Adrenal gland (tissue), 5 donors: ENCODE data around the gene CMKLR1.

ENCODE experiments used
- CTCF ChIP-seq, 6 experiments: fragments of 450-650 bp in 4 of 6; fragments of 200-600 bp in 2 of 6; sonication (generic) in 1 of 6; IDR thresholded peaks; 1 replicate in 5 of 6; 2 replicates in 1 of 6; pipeline versions ENCODE4 v1.5.1 to v1.8.0; 2016 to 2021; ENCODE audit warnings: antibody characterized with exemption in 6 of 6, mild to moderate bottlenecking in 2 of 6, moderate library complexity in 1 of 6
- POLR2A ChIP-seq, 2 donors: fragments of 450-650 bp; IDR thresholded peaks; one replicate each; pipeline ENCODE4 v1.6.1; 2017; ENCODE audit warnings: antibody characterized with exemption in 2 of 2, mild to moderate bottlenecking in 2 of 2, moderate library complexity in 1 of 2
- donor health status: DM: no; HTN: no; CAD: no.

GRCh38 chr12:108377260-108377659 lies 38.1 kb upstream of the CMKLR1 start:
- TF ChIP-seq CTCF (IDR thresholded peaks at IDR 0.05): no peak
- TF ChIP-seq POLR2A (IDR thresholded peaks at IDR 0.05): no peak
